Measurements from ENCODE around the gene CTSZ.

GRCh38 chr20:58994390-58995159, 12.5 kb downstream of the CTSZ start:
- TF ChIP-seq PATZ1 (CRISPR knock-in tag; IDR thresholded peaks at IDR 0.05; ENCODE audit: borderline replicate concordance) (no peak), BACH2 (CRISPR knock-in tag; IDR thresholded peaks at IDR 0.05; ENCODE audit: borderline replicate concordance) (no peak), TSHZ2 (CRISPR knock-in tag; IDR thresholded peaks at IDR 0.05) (no peak), ZFP30 (CRISPR knock-in tag; IDR thresholded peaks at IDR 0.05) (no peak), ZFP3 (CRISPR knock-in tag; IDR thresholded peaks at IDR 0.05) (no peak), TCF4 (CRISPR knock-in tag; IDR thresholded peaks at IDR 0.05; ENCODE audit: borderline replicate concordance) (no peak), ZC3H10 (CRISPR knock-in tag; IDR thresholded peaks at IDR 0.05) (no peak)

Measured in SK-N-SH treated with all-trans-retinoic acid at 6 μM for 48 hours (cell line).